ENCODE data around the gene OLFML3.
"Not testable (repeated sequence)": the region's sequence is repeated elsewhere in the genome, so short reads cannot be mapped to it uniquely, and the experiment has no call there.

The OLFML3 gene

GRCh38 chr1:113941245-113941559 is 38.1 kb upstream of the OLFML3 start:
- no peak overlapping the region for H3K9ac ChIP-seq (ENCODE audit: low read length)
- H3K36me3 ChIP-seq (ENCODE audit: control insufficient read depth, insufficient read depth, low read length) = peaks cover 11% of the 10 kb centered on the region
- no peak overlapping the region for H3K4me3 ChIP-seq (ENCODE audit: low read length)
- no peaks in the 10 kb centered on the region for H3K27me3 ChIP-seq (ENCODE audit: control insufficient read depth, insufficient read depth, low read length)
- H3K27ac ChIP-seq (ENCODE audit: low read depth, low read length) = no peak overlapping the region
- no peaks in the 10 kb centered on the region for H3K4me1 ChIP-seq (ENCODE audit: control insufficient read depth, insufficient read depth, low read length)

GRCh38 chr1:113942527-113942926 is 36.7 kb upstream of the OLFML3 start:
- no peak overlapping the region for H3K4me3 ChIP-seq (ENCODE audit: low read length)
- no peak overlapping the region for H3K27ac ChIP-seq (ENCODE audit: low read depth, low read length)
- peaks cover 11% of the 10 kb centered on the region for H3K36me3 ChIP-seq (ENCODE audit: control insufficient read depth, insufficient read depth, low read length)
- H3K9ac ChIP-seq (ENCODE audit: low read length) = no peak overlapping the region
- H3K27me3 ChIP-seq (ENCODE audit: control insufficient read depth, insufficient read depth, low read length) = no peaks in the 10 kb centered on the region
- peaks cover 7% of the 10 kb centered on the region for H3K4me1 ChIP-seq (ENCODE audit: control insufficient read depth, insufficient read depth, low read length)

GRCh38 chr1:113943028-113943811 is 36.1 kb upstream of the OLFML3 start:
- peaks cover 11% of the 10 kb centered on the region for H3K36me3 ChIP-seq (ENCODE audit: control insufficient read depth, insufficient read depth, low read length)
- H3K4me3 ChIP-seq (ENCODE audit: low read length) = no peak overlapping the region
- no peaks in the 10 kb centered on the region for H3K27me3 ChIP-seq (ENCODE audit: control insufficient read depth, insufficient read depth, low read length)
- H3K9ac ChIP-seq (ENCODE audit: low read length) = no peak overlapping the region
- peaks cover 10% of the 10 kb centered on the region for H3K4me1 ChIP-seq (ENCODE audit: control insufficient read depth, insufficient read depth, low read length)
- no peak overlapping the region for H3K27ac ChIP-seq (ENCODE audit: low read depth, low read length)

- H3K4me3 ChIP-seq (ENCODE audit: low read length) = no peak overlapping the region
- peaks cover 9% of the 10 kb centered on the region for H3K36me3 ChIP-seq (ENCODE audit: control insufficient read depth, insufficient read depth, low read length)
- H3K9ac ChIP-seq (ENCODE audit: low read length) = no peak overlapping the region
- no peaks in the 10 kb centered on the region for H3K27me3 ChIP-seq (ENCODE audit: control insufficient read depth, insufficient read depth, low read length)
- H3K27ac ChIP-seq (ENCODE audit: low read depth, low read length) = no peak overlapping the region
- peaks cover 10% of the 10 kb centered on the region for H3K4me1 ChIP-seq (ENCODE audit: control insufficient read depth, insufficient read depth, low read length)
These were observed 33.9 kb upstream of the OLFML3 start for GRCh38 chr1:113945329-113945728.

- Histone ChIP-seq H3K9ac (ENCODE audit: low read length) (no peak overlapping the region), H3K4me3 (ENCODE audit: low read length) (no peak overlapping the region), H3K4me1 (ENCODE audit: control insufficient read depth, insufficient read depth, low read length) (peaks cover 10% of the 10 kb centered on the region), H3K27me3 (ENCODE audit: control insufficient read depth, insufficient read depth, low read length) (no peaks in the 10 kb centered on the region), H3K27ac (ENCODE audit: low read depth, low read length) (no peak overlapping the region), H3K36me3 (ENCODE audit: control insufficient read depth, insufficient read depth, low read length) (peaks cover 2% of the 10 kb centered on the region)
These were observed 33.2 kb upstream of the OLFML3 start for GRCh38 chr1:113946112-113946511.

GRCh38 chr1:113946678-113947387 is 32.4 kb upstream of the OLFML3 start:
- no peak overlapping the region for H3K4me3 ChIP-seq (ENCODE audit: low read length)
- no peak overlapping the region for H3K9ac ChIP-seq (ENCODE audit: low read length)
- H3K4me1 ChIP-seq (ENCODE audit: control insufficient read depth, insufficient read depth, low read length) = peaks cover 10% of the 10 kb centered on the region
- H3K36me3 ChIP-seq (ENCODE audit: control insufficient read depth, insufficient read depth, low read length) = no peaks in the 10 kb centered on the region
- H3K27ac ChIP-seq (ENCODE audit: low read depth, low read length) = peak overlapping the region; percentile 7
- no peaks in the 10 kb centered on the region for H3K27me3 ChIP-seq (ENCODE audit: control insufficient read depth, insufficient read depth, low read length)

GRCh38 chr1:113947388-113948107 is 31.7 kb upstream of the OLFML3 start:
- peaks cover 11% of the 10 kb centered on the region for H3K4me1 ChIP-seq (ENCODE audit: control insufficient read depth, insufficient read depth, low read length)

GRCh38 chr1:113948151-113948550 is 31.1 kb upstream of the OLFML3 start:
- H3K9ac ChIP-seq (ENCODE audit: low read length); H3K4me3 ChIP-seq (ENCODE audit: low read length); H3K27me3 ChIP-seq (ENCODE audit: control insufficient read depth, insufficient read depth, low read length); H3K27ac ChIP-seq (ENCODE audit: low read depth, low read length); H3K36me3 ChIP-seq (ENCODE audit: control insufficient read depth, insufficient read depth, low read length): not testable (repeated sequence)
- H3K4me1 ChIP-seq (ENCODE audit: control insufficient read depth, insufficient read depth, low read length) = peaks cover 12% of the 10 kb centered on the region

More at GRCh38 chr1:113947388-113948107, 31.7 kb upstream of the OLFML3 start:
- Histone ChIP-seq H3K9ac (ENCODE audit: low read length) (no peak overlapping the region), H3K4me3 (ENCODE audit: low read length) (no peak overlapping the region), H3K27ac (ENCODE audit: low read depth, low read length) (peak overlapping the region; percentile 1), H3K27me3 (ENCODE audit: control insufficient read depth, insufficient read depth, low read length) (no peaks in the 10 kb centered on the region), H3K36me3 (ENCODE audit: control insufficient read depth, insufficient read depth, low read length) (no peaks in the 10 kb centered on the region)

- no peak overlapping the region for H3K4me3 ChIP-seq (ENCODE audit: low read length)
- no peaks in the 10 kb centered on the region for H3K36me3 ChIP-seq (ENCODE audit: control insufficient read depth, insufficient read depth, low read length)
- H3K4me1 ChIP-seq (ENCODE audit: control insufficient read depth, insufficient read depth, low read length) = peaks cover 12% of the 10 kb centered on the region
- no peak overlapping the region for H3K9ac ChIP-seq (ENCODE audit: low read length)
- H3K27me3 ChIP-seq (ENCODE audit: control insufficient read depth, insufficient read depth, low read length) = no peaks in the 10 kb centered on the region
- no peak overlapping the region for H3K27ac ChIP-seq (ENCODE audit: low read depth, low read length)
These were observed 30.3 kb upstream of the OLFML3 start for GRCh38 chr1:113949007-113949406.

- Histone ChIP-seq H3K4me3 (ENCODE audit: low read length) (no peak overlapping the region), H3K9ac (ENCODE audit: low read length) (no peak overlapping the region), H3K36me3 (ENCODE audit: control insufficient read depth, insufficient read depth, low read length) (no peaks in the 10 kb centered on the region), H3K27me3 (ENCODE audit: control insufficient read depth, insufficient read depth, low read length) (no peaks in the 10 kb centered on the region), H3K4me1 (ENCODE audit: control insufficient read depth, insufficient read depth, low read length) (peaks cover 12% of the 10 kb centered on the region), H3K27ac (ENCODE audit: low read depth, low read length) (no peak overlapping the region)
These were observed 28.4 kb upstream of the OLFML3 start for GRCh38 chr1:113950908-113951307.

- H3K4me3 ChIP-seq (ENCODE audit: low read length) = no peak overlapping the region
- H3K4me1 ChIP-seq (ENCODE audit: control insufficient read depth, insufficient read depth, low read length) = peaks cover 11% of the 10 kb centered on the region
- no peaks in the 10 kb centered on the region for H3K27me3 ChIP-seq (ENCODE audit: control insufficient read depth, insufficient read depth, low read length)
- no peaks in the 10 kb centered on the region for H3K36me3 ChIP-seq (ENCODE audit: control insufficient read depth, insufficient read depth, low read length)
- H3K27ac ChIP-seq (ENCODE audit: low read depth, low read length) = no peak overlapping the region
- H3K9ac ChIP-seq (ENCODE audit: low read length) = no peak overlapping the region
These were observed 27.6 kb upstream of the OLFML3 start for GRCh38 chr1:113951719-113952118.

- H3K4me3 ChIP-seq (ENCODE audit: low read length) = no peak overlapping the region
- H3K36me3 ChIP-seq (ENCODE audit: control insufficient read depth, insufficient read depth, low read length) = peaks cover 6% of the 10 kb centered on the region
- no peaks in the 10 kb centered on the region for H3K27me3 ChIP-seq (ENCODE audit: control insufficient read depth, insufficient read depth, low read length)
- no peak overlapping the region for H3K27ac ChIP-seq (ENCODE audit: low read depth, low read length)
- no peak overlapping the region for H3K9ac ChIP-seq (ENCODE audit: low read length)
- no peaks in the 10 kb centered on the region for H3K4me1 ChIP-seq (ENCODE audit: control insufficient read depth, insufficient read depth, low read length)
These were observed 21.3 kb upstream of the OLFML3 start for GRCh38 chr1:113957984-113958383.

Measured in rectal smooth muscle tissue (tissue), 1 donor.